Natural killer cell (primary cell): Measurements from ENCODE around the gene CETN1. TPM values are rescaled to one million over a fixed set of nuclear protein-coding genes. Genes with fewer than 3 reads are reported as not detected.

Experiments
- ATAC-seq, 3 donors: fragments of 150-1000 bp in 2 of 3; fragments of 200-7000 bp in 1 of 3; cut with Tn5 transposase; 1 replicate in 1 of 3; 2 replicates in 2 of 3; pipeline ENCODE4 v1.10.0; 2021; ENCODE audit warnings: mild to moderate bottlenecking in 2 of 3, moderate library complexity in 2 of 3
- DNase-seq, 2 donors: peaks; one replicate each; pipeline versions ENCODE4 v3.0.0 to v3.0.0-alpha.2; 2013 to 2021; ENCODE audit warnings: mixed read lengths in 1 of 2
- H3K27ac ChIP-seq: one replicate; pipeline ENCODE4 v1.5.1; 2013; ENCODE audit warnings: mild to moderate bottlenecking, low read length
- H3K27me3 ChIP-seq: one replicate; pipeline ENCODE4 v1.6.1; 2013; ENCODE audit warnings: low read length; ENCODE audit not compliant: control insufficient read depth, insufficient read depth
- H3K36me3 ChIP-seq: one replicate; pipeline ENCODE4 v1.6.1; 2013; ENCODE audit warnings: low read length; ENCODE audit not compliant: control insufficient read depth, insufficient read depth
- H3K4me1 ChIP-seq: one replicate; pipeline ENCODE4 v1.6.1; 2013; ENCODE audit warnings: low read length; ENCODE audit not compliant: control insufficient read depth, insufficient read depth
- H3K4me3 ChIP-seq: one replicate; pipeline ENCODE4 v1.5.1; 2013; ENCODE audit warnings: low read length
- H3K9me3 ChIP-seq: one replicate; pipeline ENCODE4 v1.6.1; 2013; ENCODE audit warnings: low read length; ENCODE audit not compliant: control insufficient read depth, insufficient read depth
- H3K27ac Mint-ChIP-seq, 2 donors: one replicate each; pipeline ENCODE4 v1.8.0; 2022; ENCODE audit warnings: mild to moderate bottlenecking in 2 of 2, mixed read lengths in 2 of 2, moderate library complexity in 1 of 2
- H3K27me3 Mint-ChIP-seq, 2 donors: one replicate each; pipeline ENCODE4 v1.8.0; 2022; ENCODE audit warnings: low read depth in 2 of 2, mixed read lengths in 2 of 2
- H3K36me3 Mint-ChIP-seq: one replicate; pipeline ENCODE4 v1.8.0; 2022; ENCODE audit warnings: mixed read lengths
- H3K4me1 Mint-ChIP-seq, 2 donors: one replicate each; pipeline ENCODE4 v1.8.0; 2022; ENCODE audit warnings: mixed read lengths in 2 of 2
- H3K4me3 Mint-ChIP-seq: one replicate; pipeline ENCODE4 v1.8.0; 2022; ENCODE audit warnings: mild to moderate bottlenecking, moderate library complexity, mixed read lengths
- H3K9me3 Mint-ChIP-seq, 2 donors: one replicate each; pipeline ENCODE4 v1.8.0; 2022; ENCODE audit warnings: mixed read lengths in 2 of 2
- CTCF ChIP-seq: fragments of 200-600 bp; IDR thresholded peaks from one replicate; pipeline ENCODE4 v1.8.0; 2022; ENCODE audit warnings: antibody characterized with exemption
- WGBS: methylation state at CpG from one replicate; pipeline ENCODE4 v1.1.7; 2013; ENCODE audit warnings: missing lambda C conversion rate; ENCODE audit not compliant: insufficient coverage; 5-methylcytosine and 5-hydroxymethylcytosine counted together
- intact Hi-C: fragments of 100-400 bp; cut with micrococcal nuclease; formaldehyde crosslinking; loops from one replicate; pipeline ENCODE4 v1.14.2; 2022
- total RNA-seq, 4 donors: library from RNA; stranded (reverse); fragments of 120-200 nt in 1 of 4; gene quantifications; one replicate each; pipeline versions ENCODE4 v1.2.3 to v1.2.4, GENCODE V29; 2013 to 2022

Gene CETN1
- not detected for total RNA-seq
- not detected for total RNA-seq (2013)

- ATAC-seq = no peak
- Mint-ChIP-seq H3K4me3 (no peak within 1 kb of the TSS), H3K27me3 (peaks cover 14 to 17% of the 10 kb centered on the region in 2 donors), H3K27ac (no peak within 1 kb of the TSS), H3K9me3 (no peaks in the 10 kb centered on the region), H3K4me1 (no peaks in the 10 kb centered on the region), H3K36me3 (no peaks in the 10 kb centered on the region)
- H3K36me3 ChIP-seq = no peaks in the 10 kb centered on the region
- no peaks in the 10 kb centered on the region for H3K4me1 ChIP-seq
- no peak within 1 kb of the TSS for H3K27ac ChIP-seq
- no peak for TF ChIP-seq CTCF
- DNase-seq = no peak
- no peaks in the 10 kb centered on the region for H3K27me3 ChIP-seq
- no peak within 1 kb of the TSS for H3K4me3 ChIP-seq
- WGBS = 95% methylated on average over 38 of the region's 38 CpGs
- H3K9me3 ChIP-seq = no peaks in the 10 kb centered on the region
- intact Hi-C loops = no loop called here
These were observed at the start of gene CETN1 for GRCh38 chr18:580154-580553. TSS of gene CETN1 (plus strand) at chr18:580380. CDS start at chr18:580409, 29 bp downstream.

DNA sequence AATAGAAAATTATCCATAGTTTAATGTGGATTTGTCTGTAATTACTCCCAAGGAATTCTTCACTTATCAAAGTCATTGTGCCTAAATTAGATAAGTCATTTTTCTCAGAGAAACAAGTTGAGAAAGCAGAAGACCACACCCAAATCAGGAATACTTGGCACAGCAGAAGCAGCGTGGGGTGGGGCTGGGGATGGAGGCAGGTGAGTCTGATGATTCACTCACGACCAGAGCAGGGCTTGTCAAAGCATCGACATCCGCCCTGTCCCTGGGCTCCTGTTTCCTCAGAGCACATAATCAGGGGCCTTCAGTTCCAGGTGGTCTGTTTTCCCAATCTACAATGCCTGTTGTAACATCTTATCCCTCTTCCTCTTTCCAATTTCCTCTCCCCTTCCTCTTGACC is 48.2 kb upstream of the CETN1 start:
- H3K27ac Mint-ChIP-seq = no peak overlapping the region
- H3K27me3 Mint-ChIP-seq = peaks cover 0 to 5% of the 10 kb centered on the region in 2 donors
- Histone ChIP-seq H3K4me3 (no peak overlapping the region), H3K4me1 (no peaks in the 10 kb centered on the region), H3K27ac (no peak overlapping the region), H3K9me3 (no peaks in the 10 kb centered on the region), H3K36me3 (no peaks in the 10 kb centered on the region), H3K27me3 (no peaks in the 10 kb centered on the region)
- no peak overlapping the region for H3K4me3 Mint-ChIP-seq
- TF ChIP-seq CTCF = no peak
- H3K36me3 Mint-ChIP-seq = no peaks in the 10 kb centered on the region
- DNase-seq = no peak
- no peak for ATAC-seq
- intact Hi-C loops = no loop called here
- no peaks in the 10 kb centered on the region for H3K9me3 Mint-ChIP-seq
- no peaks in the 10 kb centered on the region for H3K4me1 Mint-ChIP-seq
- 80% methylated on average over 4 of the region's 4 CpGs for WGBS

DNA sequence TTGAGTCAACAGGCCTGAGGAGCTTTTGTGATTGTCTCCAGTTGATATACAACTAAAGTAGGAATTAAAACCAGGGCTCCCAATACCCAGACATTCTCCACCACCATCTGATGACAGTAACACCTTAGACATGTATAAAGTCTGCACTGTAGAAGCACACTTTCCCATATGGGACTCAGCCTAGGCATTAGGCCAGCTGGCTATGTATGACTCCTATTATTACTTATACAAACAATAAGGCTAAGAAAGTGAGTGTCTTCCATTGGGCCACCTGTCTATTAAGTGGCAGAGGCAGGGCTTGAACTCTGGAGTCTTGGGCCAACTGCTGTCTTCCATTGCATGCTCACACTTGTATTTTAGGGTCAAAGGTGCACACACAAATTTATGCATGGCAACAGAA is 47.5 kb upstream of the CETN1 start:
- Mint-ChIP-seq H3K27ac (no peak overlapping the region), H3K4me1 (no peaks in the 10 kb centered on the region), H3K9me3 (no peaks in the 10 kb centered on the region), H3K36me3 (no peaks in the 10 kb centered on the region), H3K27me3 (peaks cover 0 to 5% of the 10 kb centered on the region in 2 donors), H3K4me3 (no peak overlapping the region)
- ATAC-seq (no peak), DNase-seq (no peak)
- Histone ChIP-seq H3K4me3 (no peak overlapping the region), H3K27ac (no peak overlapping the region), H3K9me3 (no peaks in the 10 kb centered on the region), H3K36me3 (no peaks in the 10 kb centered on the region), H3K4me1 (no peaks in the 10 kb centered on the region), H3K27me3 (no peaks in the 10 kb centered on the region)
- intact Hi-C loops = no loop called here
- no peak for TF ChIP-seq CTCF

DNA sequence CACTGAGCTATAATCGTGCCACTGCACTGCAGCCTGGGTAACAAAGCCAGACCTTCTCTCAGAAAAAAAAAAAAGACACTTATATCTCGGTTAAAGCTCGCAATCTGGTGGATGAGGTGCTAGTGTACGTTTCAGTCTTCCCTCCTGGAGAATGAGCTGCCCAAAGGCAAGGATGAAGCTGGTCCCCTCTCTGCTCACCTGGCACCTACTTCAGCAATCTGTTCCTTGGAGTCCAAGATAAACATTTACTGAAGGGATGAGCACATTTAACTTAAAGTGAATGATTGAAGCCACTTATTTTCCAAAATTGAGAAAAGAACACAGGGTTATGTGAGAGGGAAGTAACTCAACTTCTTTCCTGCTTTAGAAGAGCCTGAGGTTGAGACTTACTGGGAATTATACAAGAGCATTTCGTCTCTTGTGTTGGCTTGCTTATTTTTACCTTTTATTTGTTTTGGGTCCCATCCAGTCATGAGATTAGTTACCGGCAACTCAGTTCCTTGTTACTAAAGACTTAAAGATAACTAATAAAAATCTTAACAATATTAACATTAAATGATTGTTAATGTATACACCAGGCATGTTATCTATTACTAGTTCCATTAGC is 46.1 kb upstream of the CETN1 start:
- H3K9me3 ChIP-seq = no peaks in the 10 kb centered on the region
- 96% methylated on average over 4 of the region's 6 CpGs for WGBS
- no peaks in the 10 kb centered on the region for H3K36me3 ChIP-seq
- Mint-ChIP-seq H3K36me3 (no peaks in the 10 kb centered on the region), H3K27ac (no peak overlapping the region), H3K4me1 (no peaks in the 10 kb centered on the region), H3K9me3 (no peaks in the 10 kb centered on the region), H3K27me3 (peaks cover 0 to 5% of the 10 kb centered on the region in 2 donors), H3K4me3 (no peak overlapping the region)
- no peak overlapping the region for H3K4me3 ChIP-seq
- no peak for TF ChIP-seq CTCF
- DNase-seq (no peak), ATAC-seq (no peak)
- intact Hi-C loops = no loop called here
- H3K4me1 ChIP-seq = no peaks in the 10 kb centered on the region
- H3K27ac ChIP-seq = no peak overlapping the region
- no peaks in the 10 kb centered on the region for H3K27me3 ChIP-seq
